CD4-positive, alpha-beta T cell treated with Interleukin-4 for 1 hour (primary cell): ENCODE measurements around the gene GALNT10.

Experiments used
- DNase-seq, 2 donors: peaks; one replicate each; pipeline ENCODE4 v3.0.0-alpha.2; 2020 to 2022

Gene GALNT10

DNA sequence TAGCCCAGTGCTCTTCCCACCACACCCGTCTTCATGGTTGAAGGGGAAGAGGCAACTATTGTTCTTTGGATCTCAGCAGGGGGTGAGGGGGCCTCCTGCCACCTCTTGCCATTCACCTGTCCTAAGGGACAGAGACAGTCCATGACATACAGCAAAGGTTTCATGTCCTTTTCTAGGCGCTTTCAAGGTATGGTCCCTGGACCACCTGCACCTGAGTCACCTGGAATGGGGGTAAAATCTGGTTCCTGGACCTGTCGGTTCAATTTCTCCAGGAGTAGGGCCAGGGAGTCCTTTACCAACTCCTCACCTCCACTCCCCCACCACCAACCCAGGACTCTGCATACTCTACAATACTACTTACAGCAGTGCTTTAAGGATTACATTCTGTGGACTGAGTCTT is 221.8 kb downstream of the GALNT10 start:
- no peak for DNase-seq

DNA sequence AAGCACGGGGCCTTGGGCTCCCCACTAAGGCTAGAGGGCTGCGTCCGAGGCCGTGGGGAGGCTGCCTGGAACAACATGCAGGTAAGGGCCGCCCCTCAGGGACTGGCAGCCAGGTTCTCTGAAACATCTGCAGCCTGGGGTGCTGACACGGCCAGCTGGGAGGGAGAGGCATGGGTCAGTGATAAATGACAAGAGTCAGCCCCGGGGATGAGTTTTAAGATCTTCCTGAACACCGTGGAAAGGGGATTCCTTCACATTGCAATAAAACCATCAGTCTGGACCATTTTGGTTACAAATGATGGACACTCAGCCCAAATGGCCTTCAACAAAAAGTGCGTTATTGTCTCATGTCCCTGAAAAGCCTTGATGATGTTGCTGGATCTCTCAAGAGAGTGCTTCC is 222.4 kb downstream of the GALNT10 start:
- DNase-seq: no peak

DNA sequence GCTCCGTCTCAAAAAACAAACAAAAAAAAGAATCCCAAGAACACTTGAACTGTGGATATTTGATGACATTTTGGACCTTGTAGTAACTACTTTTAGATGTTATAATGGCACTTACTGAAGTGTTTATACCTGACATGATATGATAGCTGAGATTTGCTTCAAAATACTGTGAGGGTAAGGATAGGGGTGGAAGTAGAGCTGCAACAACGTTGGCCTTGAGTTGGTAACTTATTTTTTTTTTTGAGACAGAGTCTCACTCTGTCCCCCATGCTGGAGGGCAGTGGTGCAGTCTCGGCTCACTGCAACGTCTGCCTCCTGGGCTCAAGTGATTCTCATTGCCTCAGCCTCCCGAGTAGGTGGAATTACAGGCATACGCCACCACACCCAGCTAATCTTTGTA is 224.6 kb downstream of the GALNT10 start:
- DNase-seq: no peak

DNA sequence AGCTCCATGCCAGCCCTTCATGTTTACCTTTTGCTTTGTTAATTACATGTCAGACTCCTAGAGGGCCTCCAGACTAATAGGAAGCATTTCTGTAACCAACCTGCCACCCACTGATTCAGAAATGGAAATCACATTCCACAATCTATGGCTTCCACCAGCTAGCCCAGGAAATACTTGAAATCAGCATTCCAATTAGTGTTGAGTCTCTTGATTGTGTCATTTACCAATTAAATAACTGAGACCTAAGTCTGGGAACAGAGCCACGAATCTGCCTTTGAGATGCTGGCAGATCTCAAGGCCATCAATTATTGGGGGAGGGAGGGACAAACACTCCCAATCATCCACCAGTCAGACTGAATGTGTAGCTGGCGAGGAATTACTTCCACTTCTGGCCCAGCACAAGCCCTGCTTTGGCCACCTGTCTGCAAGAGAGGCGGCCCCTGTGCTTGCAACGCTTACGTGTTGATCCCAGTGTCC is 227.8 kb downstream of the GALNT10 start:
- DNase-seq: no peak

DNA sequence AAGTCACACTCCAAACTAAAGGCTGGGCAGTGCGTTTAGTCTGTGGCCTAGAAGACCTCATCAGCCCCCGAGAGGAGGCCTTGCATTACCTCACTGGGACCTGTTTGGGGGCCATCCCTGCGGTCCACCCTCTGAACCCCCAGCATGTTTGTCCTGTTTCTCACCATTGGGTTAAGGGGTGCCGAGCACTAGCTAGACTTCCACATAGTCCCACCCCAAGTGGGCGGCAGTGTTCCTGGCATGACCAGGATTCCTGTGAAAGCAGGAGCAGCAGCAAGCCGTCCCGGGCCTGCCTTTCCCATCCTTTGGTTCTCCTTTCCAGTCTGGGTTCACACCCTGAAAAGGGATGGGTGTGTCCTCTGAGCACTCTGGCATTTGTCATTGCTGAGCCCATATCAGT is 228.7 kb downstream of the GALNT10 start:
- DNase-seq: no peak

DNA sequence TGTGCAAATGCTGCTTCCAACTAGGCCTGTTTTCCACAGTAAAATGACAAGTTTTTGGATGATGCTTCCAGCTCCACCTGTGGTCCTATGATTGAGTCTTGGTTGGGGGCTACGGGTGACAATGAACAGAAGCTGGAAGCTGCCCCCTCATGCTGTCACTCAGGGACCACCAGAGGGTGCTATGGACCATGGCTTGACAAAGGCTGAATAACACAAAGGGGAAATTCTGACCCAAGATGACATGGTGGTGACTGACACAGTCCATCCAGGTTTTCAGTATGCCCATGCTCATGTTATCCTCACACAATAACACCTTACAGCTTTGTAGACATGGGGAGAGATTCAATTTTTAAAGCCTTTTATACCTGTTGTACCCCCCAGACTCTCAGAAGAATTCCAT is 231.3 kb downstream of the GALNT10 start:
- peak in 1 of 2 donors; percentile 19 for DNase-seq

DNA sequence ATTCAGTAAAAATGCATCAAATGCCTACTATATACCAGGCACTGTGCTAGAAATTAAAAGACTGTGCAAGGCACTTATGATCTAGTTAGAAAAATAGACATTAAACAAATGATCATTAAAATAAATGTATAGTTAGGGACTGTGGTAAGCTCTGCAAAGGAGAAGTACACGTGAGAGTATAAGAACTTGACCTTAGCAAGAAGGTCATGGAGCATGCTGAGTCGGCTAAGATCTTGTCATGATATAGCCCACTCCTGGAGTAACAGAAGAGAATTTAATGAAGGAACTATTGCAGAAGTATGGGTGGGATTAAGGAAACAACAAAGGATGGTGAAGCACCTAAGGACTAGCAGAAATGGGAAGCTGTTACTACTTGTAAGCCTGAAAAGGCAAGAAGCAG is 231.8 kb downstream of the GALNT10 start:
- no peak for DNase-seq

DNA sequence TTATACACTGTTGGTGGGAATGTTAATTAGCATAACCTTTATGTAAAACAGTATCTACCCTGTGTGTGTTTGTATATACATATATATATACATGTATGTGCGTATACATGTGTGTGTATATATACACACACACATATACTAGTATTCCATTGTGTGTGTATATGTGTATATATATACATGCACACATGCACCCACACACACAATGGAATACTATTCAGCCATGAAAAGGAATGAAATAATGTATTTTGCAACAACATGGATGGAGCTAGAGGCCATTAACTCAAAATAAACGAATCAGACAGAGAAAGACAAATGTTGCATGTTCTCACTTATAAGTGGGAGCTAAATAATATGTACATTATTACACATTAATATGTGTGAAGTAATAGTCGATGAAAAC is 237.7 kb downstream of the GALNT10 start:
- DNase-seq: no peak

DNA sequence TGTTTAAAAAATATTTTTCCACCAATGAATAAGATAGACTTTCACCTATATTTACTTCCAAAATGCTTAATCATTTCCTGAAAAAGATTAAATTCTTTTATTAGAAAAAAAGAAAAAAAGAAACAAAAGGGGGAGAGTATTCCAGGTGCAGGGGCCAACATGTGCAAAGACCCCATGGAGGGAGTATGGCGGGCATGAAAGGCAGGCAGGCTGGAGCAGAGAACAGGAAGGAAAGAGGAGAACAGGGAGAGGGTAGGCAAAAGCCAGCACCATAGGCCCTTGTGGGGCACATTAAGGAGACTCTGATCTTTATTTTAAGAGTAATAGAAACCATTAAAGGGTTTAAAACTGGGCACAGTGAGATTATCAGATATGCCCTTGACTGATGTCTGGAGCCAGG is 238.8 kb downstream of the GALNT10 start:
- DNase-seq: no peak

DNA sequence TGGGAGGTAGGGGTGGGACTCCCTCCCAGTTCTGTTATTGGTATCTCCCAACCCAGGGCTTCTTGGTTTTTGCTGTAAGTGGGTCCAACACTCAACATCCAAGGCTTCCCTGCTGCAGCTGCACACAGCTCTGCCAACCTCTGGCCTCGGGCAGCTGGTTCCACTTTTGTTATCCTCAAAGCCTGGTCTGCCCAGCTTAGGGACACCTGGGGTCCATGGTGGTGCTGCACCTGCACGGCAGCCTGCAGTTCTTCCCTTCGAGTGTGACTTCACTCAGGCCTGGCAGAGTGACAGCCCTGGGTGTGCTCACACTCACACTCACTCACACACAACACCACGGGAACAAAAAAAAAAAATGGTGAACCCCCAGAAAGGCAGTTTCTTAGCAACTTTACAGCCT is 239.9 kb downstream of the GALNT10 start:
- DNase-seq: no peak

DNA sequence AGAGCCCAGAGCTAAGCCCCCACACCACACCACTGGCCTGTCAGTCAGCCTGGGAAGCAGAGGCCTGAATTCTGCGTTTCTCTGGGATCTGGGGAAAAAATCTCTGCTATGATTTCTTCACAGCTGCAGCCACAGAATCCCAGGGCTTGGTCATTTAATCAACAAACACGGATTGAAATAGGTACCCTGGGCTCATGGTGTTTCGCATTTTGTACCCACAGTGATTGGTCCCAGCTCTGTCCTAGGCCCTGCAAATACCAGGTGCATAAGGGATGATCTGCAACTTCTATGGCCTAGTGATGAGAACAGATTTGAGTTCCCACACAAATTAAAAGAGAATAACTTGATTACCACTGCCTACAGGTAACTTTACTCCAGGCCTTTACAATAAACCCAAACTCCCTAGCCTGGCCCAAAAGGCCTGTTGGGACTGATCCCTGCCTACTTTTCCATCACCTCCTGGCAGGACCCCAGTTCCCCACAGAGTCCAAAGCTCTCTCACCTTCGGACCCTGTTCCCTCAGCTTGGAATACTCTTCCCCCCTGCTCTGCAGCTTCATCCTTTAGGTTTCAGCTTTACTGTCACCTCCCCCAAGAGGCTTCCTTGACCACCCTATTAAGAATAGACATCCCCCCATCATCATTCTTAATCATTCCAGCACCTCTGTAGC is 240.6 kb downstream of the GALNT10 start:
- DNase-seq: no peak

DNA sequence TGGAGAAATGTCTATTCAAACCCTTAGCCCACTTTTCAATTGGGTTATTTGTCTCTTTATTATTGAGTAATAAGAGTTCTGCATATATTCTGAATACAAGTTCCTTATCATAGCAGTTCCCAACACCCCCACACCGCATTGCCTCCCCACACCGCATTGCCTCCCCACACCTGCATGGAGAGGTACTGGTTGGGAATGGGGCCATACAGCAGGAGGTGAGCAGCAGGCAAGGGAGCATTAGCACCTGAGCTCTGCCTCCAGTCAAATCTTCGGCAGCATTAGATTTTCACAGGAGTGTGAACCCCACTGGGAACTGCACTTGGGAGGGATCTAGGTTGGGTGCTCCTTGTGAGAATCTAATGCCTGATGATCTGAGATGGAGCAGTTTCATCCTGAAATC is 244.7 kb downstream of the GALNT10 start:
- DNase-seq: no peak

DNA sequence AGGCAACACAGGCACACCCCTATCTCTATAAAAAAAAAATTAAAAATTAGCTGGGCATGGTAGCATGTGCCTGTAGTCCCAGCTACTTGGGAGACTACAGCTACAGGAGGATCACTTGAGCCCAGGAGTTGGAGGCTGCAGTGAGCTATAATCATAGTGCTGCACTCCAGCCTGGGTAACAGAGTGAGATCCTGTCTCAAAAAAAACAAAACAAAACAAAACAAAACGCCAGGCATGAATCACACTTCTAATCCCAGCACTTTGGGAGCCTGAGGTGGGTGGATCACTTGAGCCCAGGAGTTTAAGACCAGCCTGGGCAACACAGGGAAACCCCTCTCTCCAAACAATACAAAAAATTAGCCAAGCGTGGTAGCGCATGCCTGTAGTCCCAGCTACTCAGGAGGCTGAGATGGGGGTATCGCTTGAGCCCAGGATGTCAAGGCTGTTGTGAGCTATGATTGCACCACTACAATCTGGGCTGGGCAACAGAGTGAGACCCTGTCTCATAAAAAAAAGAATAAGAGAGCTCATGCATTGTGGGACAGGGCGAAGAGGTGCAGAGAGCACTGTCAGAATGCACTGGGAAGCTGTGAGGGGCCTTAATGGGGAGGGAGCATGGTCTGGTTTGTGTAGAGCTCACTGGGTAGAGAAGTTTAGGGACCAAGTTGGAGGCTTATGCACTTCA is 246.9 kb downstream of the GALNT10 start:
- DNase-seq: no peak

DNA sequence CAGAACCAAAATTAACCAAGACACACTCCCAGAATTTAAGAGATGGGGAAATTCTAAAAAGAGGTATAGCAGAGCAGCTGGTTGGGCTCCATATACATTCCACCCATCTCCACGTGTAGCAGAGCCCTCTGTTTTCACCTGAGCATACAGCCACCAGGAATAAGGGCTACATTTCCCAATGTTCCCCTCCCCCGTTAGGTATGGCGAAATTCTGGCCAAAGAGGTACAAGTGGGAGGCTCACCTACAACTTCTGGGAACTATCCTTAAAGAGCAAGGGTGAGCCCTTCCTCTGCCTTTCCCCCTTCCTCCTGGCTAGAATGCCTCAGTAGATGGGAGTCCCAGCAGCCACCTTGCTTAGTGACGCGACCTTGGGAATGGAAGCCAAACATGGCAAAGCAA is 250.0 kb downstream of the GALNT10 start:
- no peak for DNase-seq

DNA sequence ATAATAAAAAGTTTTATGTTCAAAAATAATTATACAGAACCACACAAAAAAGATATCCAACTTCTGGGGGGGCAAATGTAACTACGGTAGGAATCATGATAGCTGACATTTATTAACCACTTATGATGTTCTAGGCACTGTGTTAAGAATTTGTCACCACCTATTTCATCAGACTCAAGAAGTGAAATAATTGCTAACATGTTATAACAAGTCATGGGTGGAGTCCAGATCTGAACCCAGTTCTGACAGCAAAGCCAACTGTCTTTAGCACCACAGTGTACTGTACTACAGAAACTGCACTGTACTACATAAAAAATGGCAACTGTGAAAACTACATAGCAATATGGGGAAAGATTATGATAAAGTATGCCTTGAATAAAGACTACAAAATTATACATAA is 252.3 kb downstream of the GALNT10 start:
- no peak for DNase-seq

DNA sequence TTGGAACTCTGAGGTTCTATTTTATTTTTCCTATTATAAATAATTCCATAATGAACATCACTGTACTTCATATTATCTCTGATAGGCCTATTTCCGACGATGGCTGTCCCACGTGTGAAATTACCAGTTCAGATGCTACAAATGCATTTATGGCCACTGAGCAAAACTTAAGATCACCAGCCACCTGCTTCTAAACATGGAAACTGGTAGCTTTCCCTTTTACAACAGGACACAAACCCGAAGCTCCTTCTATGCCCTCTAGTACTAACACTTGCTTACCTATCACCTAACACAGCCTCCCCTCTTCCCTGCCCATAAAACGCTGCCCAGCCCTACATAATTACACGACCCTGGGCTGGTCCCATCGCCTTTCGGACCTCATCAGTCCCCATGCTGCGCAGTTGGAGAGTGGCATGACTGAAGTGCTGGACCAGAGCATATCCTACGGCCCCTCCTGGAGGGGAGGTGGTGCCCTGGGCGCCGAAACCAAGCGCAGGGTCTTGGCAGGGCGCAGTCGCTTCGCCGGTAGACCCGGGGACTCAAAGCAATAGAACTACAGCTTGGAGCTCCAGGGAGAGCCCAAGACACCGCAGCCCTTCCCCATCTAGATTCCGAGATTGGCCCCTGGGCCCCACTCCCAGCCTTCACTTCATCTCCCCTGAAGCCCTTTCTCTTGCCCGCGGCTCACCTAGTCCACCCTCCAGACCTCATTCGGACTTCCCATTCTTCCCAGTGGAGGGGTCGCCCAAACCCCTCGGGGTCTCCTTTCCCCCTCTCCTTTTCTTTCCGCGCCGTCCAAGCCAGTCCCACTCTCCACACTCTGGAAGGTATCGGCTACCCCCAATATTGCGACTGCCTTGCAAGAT is 254.3 kb downstream of the GALNT10 start:
- DNase-seq: peak in 1 of 2 donors; percentile 12

DNA sequence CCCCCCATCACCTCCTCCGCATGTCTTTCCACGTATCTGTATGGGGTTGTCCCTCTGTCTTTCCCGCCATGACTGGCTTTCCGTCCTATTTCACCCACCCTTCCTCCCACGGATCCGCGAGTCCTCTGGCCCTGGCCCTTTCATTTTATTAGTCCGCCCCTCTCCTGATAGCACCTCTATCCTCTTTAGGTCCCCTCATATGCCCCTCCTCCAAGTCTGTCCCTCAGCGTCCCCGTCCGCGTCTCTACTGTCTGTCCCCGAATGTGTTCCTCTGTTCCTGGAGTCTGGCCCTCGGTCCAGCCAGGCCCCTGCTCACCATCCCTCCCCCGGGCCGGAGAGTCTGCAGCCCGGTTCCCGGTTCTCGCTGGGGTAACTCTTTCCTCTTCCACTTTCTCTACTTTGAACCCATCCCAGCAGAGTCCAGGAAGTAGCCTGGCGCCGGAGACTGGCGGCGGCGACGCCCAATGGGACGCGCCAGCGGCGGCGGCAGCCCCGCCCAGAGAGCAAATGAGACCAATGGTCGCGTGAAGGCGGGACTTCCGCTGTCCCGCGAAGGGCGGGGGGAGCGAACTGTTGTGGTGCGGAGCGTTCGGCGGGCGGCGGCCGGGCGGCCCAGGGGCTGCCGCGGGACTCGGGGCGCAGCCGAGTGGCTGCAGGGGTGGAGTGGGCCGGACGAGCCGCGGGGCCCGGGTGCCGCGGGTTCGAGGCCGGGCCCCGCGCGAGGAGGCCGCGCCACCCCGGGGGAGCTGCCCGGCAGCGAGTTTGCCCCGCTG is 255.1 kb downstream of the GALNT10 start, which contains the start of gene SAP30L:
SAP30L (plus strand) TSS at position 576 of the 773 bp plus-strand sequence. CDS start 608 bp downstream, outside the sequence.
- DNase-seq: peak; percentile 94 to 95

DNA sequence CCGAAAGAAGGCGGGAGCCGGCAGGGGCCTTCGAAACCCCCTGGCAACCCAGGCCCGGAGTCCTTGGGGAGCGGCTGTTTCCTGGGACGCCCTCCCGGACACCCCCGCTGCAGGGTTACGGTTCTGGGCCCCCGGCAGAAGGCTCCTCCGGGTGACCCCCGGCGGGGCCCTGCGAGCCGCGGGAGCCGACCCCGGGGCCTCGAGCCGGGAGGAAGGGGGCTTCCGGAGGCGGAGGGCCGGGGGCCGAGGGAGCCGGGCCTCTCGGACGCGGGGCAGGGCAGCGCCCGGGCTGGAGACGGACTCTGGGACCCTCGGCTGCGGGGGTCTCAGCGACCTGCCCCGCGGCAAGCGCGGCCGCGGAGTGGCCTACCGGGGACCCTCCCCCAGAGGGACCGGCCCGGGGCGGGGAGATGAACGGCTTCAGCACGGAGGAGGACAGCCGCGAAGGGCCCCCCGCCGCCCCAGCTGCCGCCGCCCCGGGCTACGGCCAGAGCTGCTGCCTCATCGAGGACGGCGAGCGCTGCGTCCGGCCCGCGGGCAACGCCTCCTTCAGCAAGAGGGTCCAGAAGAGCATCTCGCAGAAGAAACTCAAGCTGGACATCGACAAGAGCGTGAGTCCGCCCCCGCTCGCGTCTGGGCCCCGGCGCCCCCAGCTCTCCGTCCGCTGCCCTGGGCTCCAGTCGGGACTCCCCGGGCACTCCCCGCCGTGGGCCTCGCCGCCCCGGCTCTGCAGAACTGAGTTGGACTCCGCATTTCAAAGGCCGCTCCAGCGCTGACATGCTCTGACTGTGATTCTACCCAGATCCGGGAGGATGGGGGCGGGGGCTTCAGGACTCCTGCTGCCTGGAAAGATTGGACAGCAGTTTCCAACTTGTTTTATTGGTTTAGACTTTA is 255.9 kb downstream of the GALNT10 start:
- DNase-seq: peak; percentile 16 to 35

DNA sequence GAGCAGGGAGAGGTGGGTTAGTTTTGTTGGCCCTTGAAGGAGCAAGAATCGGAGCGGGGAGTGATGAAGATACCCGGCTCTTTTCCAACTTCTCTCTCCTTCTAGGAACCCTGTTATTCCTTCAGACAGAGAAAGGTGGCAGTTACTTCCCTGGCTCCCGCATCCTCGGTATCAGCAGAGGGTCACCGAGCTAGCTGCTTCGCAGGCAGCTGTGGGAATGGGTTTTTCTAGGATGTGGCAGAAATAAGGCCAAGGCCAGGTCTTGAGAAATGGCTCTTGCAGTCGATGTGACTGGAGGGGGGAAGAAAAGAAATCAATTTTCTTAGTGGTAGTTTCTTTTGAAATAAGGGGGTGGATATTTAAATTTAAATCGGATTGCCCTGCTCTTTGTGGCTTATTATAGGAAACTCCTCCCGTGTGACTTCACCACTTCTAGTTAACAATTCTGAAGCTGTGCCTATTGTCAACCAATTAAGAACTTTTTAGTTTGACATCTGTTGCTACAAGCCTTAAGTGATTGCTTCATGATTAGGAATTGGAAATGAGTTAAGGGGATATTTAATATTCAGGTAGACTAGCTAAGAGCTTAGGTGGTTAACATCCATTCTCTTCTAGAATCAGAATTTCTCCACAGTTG is 256.7 kb downstream of the GALNT10 start:
- peak in 1 of 2 donors; percentile 33 for DNase-seq

DNA sequence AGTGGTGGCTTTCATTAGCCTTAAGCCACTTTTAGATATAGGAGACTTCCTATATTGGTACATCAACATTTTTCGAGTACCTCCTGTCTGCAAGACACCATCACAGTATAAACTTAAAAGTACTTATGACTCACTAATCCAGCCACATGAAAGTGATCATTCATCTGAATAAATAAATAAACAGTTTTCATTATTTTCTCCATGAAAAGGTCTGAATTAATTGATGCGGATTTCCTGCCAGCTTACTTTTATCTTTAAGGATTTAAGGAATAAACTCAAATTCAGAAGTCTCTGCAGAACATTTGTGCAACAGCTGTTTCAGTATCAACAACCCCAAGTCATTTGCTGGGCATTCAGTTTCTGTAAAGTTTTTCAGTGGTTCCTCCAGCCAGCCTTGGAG is 259.3 kb downstream of the GALNT10 start:
- DNase-seq: no peak

DNA sequence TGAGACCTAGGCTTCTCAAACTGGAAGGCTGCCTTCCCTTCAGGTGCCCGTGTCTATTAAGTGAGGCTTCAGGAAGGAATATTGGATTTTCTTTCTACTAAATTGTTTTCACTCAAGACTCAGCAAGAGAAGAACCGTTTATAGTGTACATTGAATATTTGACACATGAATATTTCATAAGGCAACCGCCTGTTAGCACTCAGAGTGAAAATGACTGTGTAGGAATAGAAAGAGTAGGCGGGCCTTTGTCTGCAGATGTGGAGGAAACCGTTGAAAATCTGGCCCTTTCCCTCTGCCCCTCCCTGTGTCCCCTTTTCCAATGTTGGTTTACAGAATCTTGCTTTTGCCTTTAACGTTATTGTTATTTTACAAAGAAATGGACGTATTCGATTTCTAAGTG is 261.4 kb downstream of the GALNT10 start:
- DNase-seq: no peak
